NCI-H748 (cell line): ENCODE results near the gene ANXA2.

Experiments
- DNase-seq: peaks from one replicate; lab custom pipeline; 2025; ENCODE audit not compliant: unreplicated experiment; lab: John Stamatoyannopoulos, UW

The ANXA2 gene

DNA sequence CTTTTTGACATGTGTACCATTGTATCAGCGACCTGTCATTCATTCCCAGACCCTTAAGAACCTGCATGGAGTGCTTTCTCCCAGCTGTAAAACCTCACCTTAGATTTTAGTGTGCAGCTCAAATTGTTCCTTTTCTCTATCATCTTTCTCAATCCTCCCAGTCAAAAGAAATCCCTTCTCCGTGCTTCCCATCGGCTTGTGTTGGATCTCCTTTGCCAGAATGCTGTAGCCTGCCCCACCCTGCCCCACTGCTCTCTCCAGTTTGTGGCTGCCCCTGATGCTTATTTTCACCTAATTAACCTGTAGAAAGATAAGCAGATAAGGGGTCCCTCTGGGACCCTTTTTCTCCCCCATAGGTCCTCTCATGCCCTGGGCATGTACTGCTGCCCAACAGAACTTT is 51.1 kb downstream of the ANXA2 start:
- no peak for DNase-seq

DNA sequence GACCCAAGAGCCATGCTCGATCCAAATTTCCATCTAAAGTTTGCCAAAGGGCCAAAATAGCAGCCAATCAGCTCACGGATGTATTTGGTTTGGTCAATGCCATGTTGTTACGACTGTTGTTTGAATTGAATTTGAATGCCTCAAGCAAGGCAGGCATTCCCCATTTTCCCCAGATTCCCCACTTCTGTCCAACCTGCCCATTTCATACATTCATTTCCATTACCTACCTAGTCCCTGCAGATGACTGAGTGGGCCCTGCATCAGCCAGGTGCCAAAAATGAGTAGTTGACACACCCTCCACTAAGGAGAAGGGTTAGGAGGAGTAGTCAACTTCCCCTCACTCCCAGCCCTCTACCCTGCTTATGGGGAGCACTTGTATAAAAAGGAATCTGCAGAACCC is 51.7 kb downstream of the ANXA2 start:
- no peak for DNase-seq

DNA sequence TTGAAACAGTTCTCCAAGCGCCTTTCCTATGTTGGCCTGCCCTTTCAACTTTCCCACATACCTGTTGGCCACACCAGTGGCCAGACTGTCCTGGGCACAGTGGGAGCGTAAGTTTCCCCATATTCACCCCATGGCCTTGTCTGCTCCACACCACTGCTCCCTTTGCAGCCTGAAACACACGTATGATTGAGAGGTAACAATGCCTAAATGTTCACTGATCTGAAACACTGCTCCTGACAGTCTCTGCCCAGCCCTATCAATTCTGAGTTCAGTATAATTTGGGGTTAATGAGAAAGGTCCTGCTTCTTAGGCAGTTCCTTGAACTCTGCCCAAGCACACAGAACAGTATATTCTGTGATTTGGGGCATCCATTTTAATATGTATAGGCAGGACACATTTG is 52.2 kb downstream of the ANXA2 start:
- DNase-seq, result no peak

DNA sequence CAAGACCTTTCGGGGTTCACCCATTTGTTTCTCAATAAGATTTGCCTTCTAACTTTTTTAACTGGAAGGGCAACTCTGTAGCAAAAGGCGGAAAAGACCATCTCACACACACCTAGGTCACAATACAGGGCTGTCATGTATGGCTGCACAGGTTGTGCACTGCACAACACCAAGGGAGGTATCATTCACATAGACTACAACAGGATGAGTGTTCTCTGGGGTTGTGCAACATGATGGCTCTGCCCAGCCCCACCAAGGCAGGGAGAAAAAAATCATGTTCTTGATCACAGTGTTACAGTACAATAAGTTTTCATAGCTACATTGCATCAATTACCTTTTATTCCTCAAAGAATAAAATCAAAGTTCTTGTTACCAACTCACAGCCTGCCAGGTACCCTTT is 52.8 kb downstream of the ANXA2 start:
- DNase-seq, result no peak

DNA sequence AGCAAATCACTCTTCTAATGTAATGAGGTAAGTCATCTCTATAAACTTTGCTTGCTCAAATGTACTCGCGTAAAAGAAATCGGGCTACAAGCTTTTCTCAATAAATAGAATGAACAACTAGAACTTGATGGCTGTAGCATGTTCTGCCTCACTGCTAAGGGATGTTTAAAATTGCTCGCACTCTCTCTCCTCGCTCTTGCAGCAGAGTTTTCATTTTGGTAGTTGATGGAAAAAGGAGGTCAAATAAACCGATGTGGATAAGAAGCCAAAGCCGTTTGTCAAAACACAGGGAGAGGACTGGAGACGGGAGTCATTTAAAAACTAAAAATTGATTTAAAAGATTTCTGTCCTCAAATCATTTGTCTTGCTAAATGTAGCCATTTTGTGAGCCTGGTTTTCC is 53.3 kb downstream of the ANXA2 start:
- no peak for DNase-seq

DNA sequence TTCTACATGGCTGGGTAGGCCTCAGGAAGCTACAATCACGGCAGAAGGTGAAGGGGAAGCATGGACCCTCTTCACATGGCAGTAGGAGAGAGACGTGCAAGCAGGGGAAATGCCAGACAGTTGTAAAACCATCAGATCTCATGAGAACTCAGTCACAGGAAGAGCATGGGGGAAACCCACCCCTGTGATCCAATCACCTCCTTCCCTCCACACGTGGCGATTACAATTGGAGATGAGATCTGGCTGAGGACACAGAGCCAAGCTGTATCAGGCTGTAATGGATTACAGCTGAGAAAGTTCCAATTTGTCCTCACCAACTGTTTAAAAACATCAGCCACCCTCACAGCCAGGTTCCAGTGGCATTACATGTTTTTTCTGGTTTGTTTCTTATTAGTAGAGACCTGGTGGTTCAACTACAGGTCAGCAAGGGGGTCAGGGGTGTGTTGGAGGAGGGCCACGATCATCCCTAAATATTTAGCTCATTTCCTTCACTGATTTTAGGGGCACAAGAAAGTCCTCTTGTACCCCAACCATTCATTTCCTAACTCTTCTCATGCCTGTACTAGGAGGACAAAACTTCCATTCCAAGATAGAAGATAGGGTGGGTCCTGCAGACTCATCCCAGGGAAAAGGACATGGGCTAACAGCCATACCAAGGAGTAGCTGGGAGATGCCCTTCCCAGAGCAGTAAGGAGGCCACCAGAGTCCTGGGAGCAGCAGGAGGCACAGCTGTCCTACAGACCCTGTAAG is 54.4 kb downstream of the ANXA2 start:
- no peak for DNase-seq

DNA sequence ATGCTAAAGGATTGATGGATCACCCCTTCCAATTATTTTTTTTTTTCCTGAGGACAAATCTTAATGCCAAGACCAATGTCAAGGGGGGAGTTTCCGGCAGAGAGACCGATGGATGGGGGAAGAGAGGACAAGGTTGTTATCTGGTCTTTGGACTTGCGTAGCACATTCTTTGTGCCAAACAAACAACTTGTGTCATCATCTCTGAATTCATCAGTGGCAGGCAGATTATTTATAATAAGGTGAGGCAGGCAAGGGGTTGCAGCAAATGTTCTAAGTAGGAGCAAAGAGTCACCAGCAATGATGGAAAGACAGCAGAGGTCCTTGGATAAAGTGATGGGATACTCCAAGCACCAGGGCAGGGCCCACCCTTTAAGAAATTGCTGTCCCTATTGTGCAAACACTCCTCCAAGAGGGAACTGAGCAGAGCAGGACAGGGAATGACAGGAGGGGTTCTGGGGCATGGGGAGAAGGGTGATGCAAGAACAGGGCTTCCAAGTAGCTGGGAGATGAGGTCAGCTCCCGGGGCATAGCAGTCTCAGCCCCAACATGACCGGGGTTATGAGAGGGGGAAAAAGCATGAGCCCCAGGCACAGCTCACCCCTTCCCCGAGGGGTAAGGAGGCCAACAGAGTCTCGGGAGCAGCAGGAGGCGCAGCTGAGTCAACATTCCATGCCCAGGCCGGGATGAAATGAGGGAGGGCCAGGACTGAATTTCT is 57.4 kb downstream of the ANXA2 start:
- DNase-seq, result no peak

DNA sequence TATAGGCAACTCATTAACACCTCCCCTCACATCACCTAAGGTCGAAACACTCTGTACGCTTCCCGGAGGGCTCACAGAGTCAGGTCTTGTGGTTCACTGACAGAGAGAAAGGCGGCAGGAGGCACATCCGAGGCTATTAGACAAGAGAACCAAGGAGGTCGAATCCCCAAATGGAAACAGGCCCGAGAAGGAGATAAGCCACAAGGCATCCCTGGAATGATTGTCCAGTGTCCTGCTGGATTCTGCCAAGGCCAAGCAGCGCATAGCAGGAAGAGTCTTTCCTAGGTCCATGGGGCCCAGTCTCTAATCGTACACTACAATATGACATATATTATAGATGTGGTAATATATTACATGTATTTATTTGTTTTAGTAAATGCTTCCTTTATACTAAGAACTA is 58.5 kb downstream of the ANXA2 start:
- DNase-seq, result no peak

DNA sequence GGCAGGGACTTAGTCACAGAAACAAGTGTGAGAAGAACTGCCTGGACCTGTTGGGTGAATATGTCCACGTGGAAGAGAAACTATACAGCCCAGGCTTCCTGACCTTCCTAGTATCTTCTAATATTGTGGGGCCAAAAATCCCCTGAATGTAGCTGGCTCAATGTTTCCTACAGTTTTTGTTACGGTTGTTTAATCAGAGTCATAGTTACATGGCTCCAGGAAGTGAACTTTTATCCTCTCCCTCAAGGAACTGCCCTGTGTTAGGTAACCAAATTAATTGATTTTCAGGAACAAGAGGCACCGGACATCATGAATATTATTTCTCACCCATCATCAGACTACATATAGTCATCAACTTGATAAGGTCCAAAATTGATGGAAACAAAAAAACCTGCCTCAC is 59.0 kb downstream of the ANXA2 start:
- no peak for DNase-seq

DNA sequence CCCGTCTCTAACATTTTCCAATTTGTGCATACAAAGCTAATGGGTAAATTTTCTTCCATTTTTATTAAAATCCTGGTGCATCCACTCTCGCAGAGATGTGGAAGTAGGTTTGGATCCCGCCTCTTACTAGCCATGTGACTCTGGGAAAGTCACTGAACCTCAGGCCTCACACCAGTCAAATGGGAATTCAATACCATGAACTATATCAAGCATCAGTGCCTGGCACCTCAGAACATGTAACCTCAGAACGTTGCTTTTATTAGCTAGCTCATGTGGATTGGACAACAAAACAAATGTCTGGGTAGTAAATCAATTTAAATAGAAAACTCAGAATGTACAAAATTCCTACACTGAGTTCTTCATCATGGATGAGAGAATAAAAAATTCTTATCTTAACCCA is 60.7 kb downstream of the ANXA2 start:
- DNase-seq, result no peak

DNA sequence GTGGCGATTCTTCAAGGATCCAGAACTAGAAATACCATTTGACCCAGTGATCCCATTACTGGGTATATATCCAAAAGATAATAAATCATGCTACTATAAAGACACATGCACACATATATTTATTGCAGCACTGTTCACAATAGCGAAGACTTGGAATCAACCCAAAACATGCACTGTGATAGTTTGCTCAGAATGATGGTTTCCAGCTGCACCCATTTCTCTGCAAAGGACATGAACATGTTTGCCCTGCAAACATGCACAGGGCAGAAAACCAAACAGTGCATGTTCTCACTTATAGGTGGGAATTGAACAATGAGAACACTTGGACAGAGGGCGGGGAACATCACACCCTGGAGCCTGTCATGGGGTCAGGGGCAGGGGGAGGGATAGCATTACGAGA is 62.5 kb downstream of the ANXA2 start:
- peak; percentile 89 for DNase-seq

DNA sequence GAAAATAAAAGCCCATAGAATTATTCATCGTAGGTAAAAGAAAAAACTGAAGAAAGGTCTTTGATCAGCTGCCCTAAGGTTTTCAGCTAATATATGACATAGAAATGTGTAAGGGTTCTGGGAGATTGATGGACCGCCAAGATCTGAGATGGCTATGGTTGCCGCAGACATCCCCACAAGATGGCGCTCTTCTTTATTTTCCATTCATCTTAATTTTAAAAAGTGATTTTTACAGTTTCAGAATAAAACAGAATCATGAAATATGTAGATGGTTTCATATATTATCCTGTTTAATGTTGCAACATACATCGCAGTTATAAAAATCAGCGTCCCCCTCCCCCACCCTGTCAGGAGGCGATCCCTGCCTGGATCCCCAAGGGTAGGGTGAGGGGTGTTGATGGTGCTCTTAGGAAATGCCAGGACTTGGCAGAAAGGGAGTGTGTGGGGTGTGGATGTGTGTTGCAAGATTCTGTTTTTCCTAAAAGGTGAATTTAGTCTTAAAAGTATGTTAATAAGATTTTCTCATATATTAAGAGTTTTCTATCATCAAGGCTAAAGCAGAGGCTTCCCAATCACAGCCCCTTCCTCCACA is 68.8 kb downstream of the ANXA2 start:
- DNase-seq, result peak; percentile 2

DNA sequence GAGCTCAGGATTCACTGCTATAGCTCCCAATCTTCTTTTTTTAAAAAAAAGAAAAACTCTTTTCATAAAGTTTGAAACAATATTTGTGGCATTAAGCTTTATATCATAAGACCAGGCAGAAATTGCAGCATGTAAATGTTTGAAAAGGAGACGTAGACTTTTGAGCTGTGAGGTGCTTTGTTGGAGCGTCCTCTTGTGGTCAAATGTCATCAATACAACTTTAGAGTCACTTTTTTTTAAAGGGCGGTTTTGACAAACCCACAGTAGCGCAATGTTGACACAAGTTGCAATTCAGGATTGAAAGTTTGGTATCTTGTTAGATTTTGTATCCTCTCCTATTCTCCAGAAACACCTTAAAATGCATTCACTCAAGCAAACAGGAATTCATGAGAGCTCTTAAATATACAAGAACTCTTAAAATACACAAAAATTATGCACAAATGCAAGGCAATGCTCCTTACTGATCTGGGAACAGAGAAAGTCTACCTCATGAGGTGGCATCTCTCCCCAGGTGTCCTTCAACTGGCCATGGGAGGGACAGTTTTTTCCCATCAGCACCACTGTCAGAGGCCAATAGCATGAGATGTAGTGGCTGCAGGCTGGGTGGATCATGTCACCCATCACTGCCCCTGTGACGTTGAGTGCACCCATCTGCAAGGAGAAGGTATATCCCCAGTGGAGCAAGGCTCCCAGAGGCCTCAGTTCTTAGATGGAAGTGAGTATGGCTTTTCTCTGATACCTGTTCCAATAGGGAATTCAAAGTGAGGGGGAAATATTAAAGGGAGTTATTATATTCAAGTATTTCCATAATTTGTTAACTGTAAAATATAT is 70.7 kb downstream of the ANXA2 start:
- peak; percentile 62 for DNase-seq

DNA sequence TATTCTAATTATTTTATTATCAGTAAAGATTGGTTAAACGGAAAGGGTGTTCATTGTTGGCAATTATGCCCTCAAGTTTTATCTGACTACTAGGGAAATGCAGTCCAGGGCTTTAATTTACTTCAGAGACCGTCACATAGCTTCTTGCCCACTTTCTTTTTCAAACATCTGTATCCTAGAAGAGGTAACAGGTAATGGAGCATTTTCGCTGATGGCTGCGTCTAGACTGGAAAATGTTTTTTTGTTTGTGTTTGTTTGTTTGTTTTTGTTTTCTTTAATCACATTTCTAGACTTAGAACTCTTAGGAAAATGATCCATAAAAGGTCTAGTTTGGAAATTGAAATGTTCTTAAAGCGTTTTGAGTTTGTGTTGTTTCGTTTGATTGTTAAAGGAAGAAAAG is 71.4 kb downstream of the ANXA2 start:
- peak; percentile 19 for DNase-seq

DNA sequence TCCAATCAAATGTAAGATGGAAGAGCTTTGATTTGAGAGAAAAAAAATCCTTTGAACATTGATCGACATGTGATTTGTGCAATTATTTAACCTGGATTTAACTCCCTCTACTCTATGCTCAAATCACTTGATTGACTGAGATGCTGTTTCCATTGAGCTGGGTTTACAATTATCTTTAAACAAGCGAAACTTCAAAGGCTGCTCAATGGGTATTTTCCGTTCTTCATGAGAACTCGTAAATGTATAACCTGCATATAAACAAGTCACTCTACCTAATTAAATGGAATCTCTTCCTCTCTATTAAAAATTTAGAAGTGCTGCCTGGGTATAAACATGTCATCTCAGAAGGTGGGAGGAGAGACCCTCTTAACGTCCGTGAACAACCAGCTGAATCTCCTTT is 71.9 kb downstream of the ANXA2 start:
- DNase-seq, result peak; percentile 43

DNA sequence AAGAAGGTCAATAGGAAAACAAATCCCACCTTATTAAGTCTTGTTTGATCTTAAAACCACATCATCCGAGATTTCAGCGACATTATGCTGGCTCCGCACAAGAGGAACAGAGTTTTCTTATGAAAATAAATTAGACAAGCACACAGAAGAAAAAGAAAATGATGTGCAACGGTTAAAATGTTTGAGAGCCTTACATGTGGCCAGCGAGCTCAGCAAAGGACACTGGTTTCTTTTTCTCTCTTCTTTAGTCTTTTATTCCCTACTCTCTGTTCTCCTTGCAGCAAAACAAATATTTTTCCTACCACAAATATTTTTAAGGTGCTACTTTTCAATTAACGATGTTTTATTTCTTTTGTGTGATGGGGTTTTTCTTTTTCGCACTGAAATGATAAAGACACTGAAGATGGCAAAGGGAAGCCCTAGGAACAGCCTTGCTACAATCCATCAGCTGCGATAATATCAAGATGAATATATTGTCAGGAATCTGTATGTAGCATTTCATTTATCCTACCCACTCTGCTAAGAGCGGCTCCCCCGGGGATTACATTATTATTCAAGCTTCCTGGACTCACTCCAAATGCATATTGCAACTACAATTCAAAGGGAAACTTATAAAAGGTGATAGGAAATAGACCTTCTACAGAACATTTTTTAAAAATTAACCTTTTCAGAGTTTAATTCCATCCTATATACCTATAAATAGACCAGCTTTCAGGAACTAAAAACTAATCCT is 72.9 kb downstream of the ANXA2 start:
- peak; percentile 56 for DNase-seq

DNA sequence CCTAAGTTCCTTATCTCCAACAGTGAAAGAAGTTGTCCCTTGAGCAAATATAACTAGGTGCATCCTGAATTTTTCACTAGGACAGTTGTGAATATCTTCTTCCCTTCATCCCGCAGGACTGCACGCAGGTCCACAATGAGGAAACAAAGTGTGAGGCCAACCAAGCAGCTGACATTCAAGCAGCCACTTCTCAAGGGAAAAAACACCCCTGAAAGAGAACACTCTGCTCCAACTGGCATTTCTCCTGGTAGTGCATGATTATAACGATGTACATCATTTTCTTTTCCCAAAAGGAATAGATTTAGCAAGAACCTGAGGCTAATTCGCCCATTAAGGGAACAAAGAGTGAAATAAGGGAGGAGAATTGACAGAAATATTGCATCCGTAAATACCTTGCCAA is 74.5 kb downstream of the ANXA2 start:
- no peak for DNase-seq

DNA sequence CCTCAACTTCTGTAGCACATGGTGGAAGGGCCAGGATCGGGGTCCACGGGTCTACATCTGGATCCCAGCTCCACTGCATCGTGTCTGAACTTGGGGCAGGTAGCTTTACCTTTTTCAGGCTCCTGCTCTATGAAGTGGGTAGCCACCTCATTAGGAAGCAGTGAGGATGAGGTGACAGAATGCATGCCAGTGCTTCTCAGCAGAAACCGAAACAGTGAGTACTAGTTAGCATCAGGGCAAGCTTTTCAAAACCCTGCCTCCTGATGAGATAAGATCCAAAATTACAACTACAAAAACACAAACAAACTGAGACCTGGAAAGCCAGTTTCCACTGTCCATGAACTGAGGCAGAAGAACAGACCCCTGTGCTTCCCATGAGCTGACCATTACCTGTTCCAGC is 77.4 kb downstream of the ANXA2 start:
- DNase-seq, result no peak

DNA sequence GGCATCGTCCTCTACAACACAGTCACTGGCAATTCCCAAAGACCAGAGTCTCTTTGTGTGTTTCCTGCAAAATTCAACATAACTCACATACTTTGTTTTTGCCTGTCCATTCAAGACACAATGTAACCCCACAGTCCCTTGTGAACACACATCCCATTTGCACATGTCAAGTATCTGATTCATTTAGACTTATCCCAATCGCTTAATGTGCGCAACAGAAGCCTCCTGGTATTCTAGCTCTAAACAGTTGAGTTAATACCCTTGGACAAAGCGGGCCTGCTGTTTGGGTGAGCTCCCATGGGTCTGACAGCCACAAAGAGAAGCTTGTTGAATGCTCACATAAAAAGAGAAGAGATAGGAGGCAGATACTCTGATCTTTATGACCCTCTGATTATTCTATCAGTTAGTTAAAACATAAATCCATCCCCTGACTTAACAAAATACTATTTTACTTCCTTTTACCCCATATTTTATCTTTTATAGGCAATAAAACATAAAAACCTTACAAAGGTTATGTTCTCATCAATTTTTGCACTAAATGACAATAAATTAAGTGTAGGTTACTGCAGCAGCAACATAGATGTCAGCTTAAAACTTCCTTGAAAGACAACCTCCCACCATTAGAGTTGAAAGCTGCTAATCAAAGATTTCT is 79.4 kb downstream of the ANXA2 start:
- no peak for DNase-seq

DNA sequence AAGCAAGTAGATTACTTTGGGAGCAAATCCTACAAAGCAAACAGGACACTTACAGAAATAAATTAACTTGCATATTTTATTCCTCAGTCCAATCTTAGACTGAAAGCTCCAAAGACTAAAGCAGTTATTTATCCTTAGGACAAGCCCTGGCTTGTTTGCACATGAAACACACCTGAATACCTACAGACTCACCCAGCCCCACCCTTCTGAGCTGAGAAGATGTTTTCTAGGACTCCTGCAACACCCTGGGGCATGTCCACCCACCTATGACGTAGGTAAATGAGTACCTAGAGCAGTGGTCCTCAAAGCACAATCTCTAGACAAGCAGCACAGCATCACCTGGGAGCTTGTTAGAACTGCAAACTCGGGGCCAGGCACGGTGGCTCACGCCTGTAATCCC is 80.8 kb downstream of the ANXA2 start:
- DNase-seq, result no peak
